ENCODE measurements around the gene THSD1. TPM values are rescaled to one million over a fixed set of nuclear protein-coding genes. Genes with fewer than 3 reads are reported as not detected.

The THSD1 gene
- total and polyA plus RNA-seq, 2 donors (not counting 1 experiment from before 2014, with no cell fraction given) = 5.2 to 9.1 TPM

- Histone ChIP-seq H2AFZ (ENCODE audit: low read length) (no peak overlapping the region), H3K79me2 (ENCODE audit: control insufficient read depth, insufficient read depth, low read length) (no peaks in the 10 kb centered on the region), H3K4me2 (ENCODE audit: extremely low read depth, insufficient read depth, low read length) (no peak overlapping the region), H3K9ac (ENCODE audit: insufficient read depth, low read length) (no peak overlapping the region), H3K9me3 (ENCODE audit: control insufficient read depth, insufficient read depth, low read depth, low read length) (no peaks in the 10 kb centered on the region), H3K4me3 (replicated peaks in 1 of 4; ENCODE audit: control extremely low read depth in 1 of 4, insufficient read depth in 1 of 4, low read depth in 3 of 4, low read length in 4 of 4) (no peak overlapping the region), H3K27me3 (ENCODE audit: control insufficient read depth, insufficient read depth, low read length) (no peaks in the 10 kb centered on the region), H3K36me3 (ENCODE audit: control insufficient read depth, insufficient read depth, low read length) (peaks cover 4% of the 10 kb centered on the region), H4K20me1 (ENCODE audit: control insufficient read depth, extremely low read depth, insufficient read depth, low read length) (no peaks in the 10 kb centered on the region), H3K27ac (ENCODE audit: insufficient read depth, low read length) (no peak overlapping the region), H3K4me1 (ENCODE audit: control insufficient read depth, extremely low read depth, insufficient read depth, low read length) (peaks cover 4% of the 10 kb centered on the region)
- no peak for DNase-seq (ENCODE audit: low read depth in 2 of 2)
- TF ChIP-seq, protein P1, sequence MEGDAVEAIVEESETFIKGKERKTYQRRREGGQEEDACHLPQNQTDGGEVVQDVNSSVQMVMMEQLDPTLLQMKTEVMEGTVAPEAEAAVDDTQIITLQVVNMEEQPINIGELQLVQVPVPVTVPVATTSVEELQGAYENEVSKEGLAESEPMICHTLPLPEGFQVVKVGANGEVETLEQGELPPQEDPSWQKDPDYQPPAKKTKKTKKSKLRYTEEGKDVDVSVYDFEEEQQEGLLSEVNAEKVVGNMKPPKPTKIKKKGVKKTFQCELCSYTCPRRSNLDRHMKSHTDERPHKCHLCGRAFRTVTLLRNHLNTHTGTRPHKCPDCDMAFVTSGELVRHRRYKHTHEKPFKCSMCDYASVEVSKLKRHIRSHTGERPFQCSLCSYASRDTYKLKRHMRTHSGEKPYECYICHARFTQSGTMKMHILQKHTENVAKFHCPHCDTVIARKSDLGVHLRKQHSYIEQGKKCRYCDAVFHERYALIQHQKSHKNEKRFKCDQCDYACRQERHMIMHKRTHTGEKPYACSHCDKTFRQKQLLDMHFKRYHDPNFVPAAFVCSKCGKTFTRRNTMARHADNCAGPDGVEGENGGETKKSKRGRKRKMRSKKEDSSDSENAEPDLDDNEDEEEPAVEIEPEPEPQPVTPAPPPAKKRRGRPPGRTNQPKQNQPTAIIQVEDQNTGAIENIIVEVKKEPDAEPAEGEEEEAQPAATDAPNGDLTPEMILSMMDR (conservative IDR thresholded peaks at IDR 0.05 in 1 of 2, IDR thresholded peaks at IDR 0.05 in 1 of 2; ENCODE audit: low read depth in 1 of 2, low read length in 2 of 2) = no peak
- TF ChIP-seq EZH2 (IDR thresholded peaks at IDR 0.05; ENCODE audit: low read length, missing control alignments) = no peak
These were observed 13.1 kb upstream of the THSD1 start for GRCh38 chr13:52419080-52419479.

- H3K4me3 ChIP-seq (replicated peaks in 1 of 4; ENCODE audit: control extremely low read depth in 1 of 4, insufficient read depth in 1 of 4, low read depth in 3 of 4, low read length in 4 of 4) = no peak overlapping the region
- H3K27ac ChIP-seq (ENCODE audit: insufficient read depth, low read length) = peak overlapping the region; percentile 63
- peak; percentile 48 to 74 for DNase-seq (ENCODE audit: low read depth in 2 of 2)
- H3K4me2 ChIP-seq (ENCODE audit: extremely low read depth, insufficient read depth, low read length) = no peak overlapping the region
- peaks cover 13% of the 10 kb centered on the region for H3K4me1 ChIP-seq (ENCODE audit: control insufficient read depth, extremely low read depth, insufficient read depth, low read length)
- TF ChIP-seq, protein P1 (conservative IDR thresholded peaks at IDR 0.05 in 1 of 2, IDR thresholded peaks at IDR 0.05 in 1 of 2; ENCODE audit: low read depth in 1 of 2, low read length in 2 of 2) = no peak
- TF ChIP-seq EZH2 (IDR thresholded peaks at IDR 0.05; ENCODE audit: low read length, missing control alignments) = no peak
- no peak overlapping the region for H2AFZ ChIP-seq (ENCODE audit: low read length)
- no peak overlapping the region for H3K9ac ChIP-seq (ENCODE audit: insufficient read depth, low read length)
- no peaks in the 10 kb centered on the region for H3K36me3 ChIP-seq (ENCODE audit: control insufficient read depth, insufficient read depth, low read length)
- no peaks in the 10 kb centered on the region for H3K9me3 ChIP-seq (ENCODE audit: control insufficient read depth, insufficient read depth, low read depth, low read length)
- H3K79me2 ChIP-seq (ENCODE audit: control insufficient read depth, insufficient read depth, low read length) = no peaks in the 10 kb centered on the region
- no peaks in the 10 kb centered on the region for H3K27me3 ChIP-seq (ENCODE audit: control insufficient read depth, insufficient read depth, low read length)
- H4K20me1 ChIP-seq (ENCODE audit: control insufficient read depth, extremely low read depth, insufficient read depth, low read length) = no peaks in the 10 kb centered on the region
These were observed 9.0 kb upstream of the THSD1 start for GRCh38 chr13:52414963-52415362.

DNA sequence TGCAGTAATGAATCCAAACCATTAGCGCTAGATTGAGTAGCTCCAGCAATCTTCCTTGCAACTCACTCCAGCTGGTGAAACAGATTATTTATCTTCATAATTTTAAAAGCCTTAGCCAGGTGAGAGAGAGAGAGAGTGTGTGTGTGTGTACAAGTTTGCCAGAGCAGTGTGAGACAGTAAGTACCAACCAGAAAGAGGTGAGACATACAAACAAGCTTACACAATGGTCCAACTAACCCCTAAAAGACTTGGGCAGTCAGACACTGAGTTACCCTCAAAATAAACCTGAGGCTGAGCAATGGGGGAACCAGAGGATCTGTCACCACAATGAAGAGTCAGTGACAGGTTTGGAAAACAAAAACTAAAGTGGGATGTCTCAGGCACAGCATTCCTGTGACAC is 8.1 kb upstream of the THSD1 start:
- Histone ChIP-seq H3K36me3 (ENCODE audit: control insufficient read depth, insufficient read depth, low read length) (no peaks in the 10 kb centered on the region), H3K79me2 (ENCODE audit: control insufficient read depth, insufficient read depth, low read length) (no peaks in the 10 kb centered on the region), H3K27me3 (ENCODE audit: control insufficient read depth, insufficient read depth, low read length) (no peaks in the 10 kb centered on the region), H3K4me1 (ENCODE audit: control insufficient read depth, extremely low read depth, insufficient read depth, low read length) (peaks cover 13% of the 10 kb centered on the region), H3K27ac (ENCODE audit: insufficient read depth, low read length) (peak overlapping the region; percentile 63), H4K20me1 (ENCODE audit: control insufficient read depth, extremely low read depth, insufficient read depth, low read length) (no peaks in the 10 kb centered on the region), H3K9me3 (ENCODE audit: control insufficient read depth, insufficient read depth, low read depth, low read length) (no peaks in the 10 kb centered on the region), H3K9ac (ENCODE audit: insufficient read depth, low read length) (no peak overlapping the region), H2AFZ (ENCODE audit: low read length) (no peak overlapping the region), H3K4me2 (ENCODE audit: extremely low read depth, insufficient read depth, low read length) (no peak overlapping the region), H3K4me3 (replicated peaks in 1 of 4; ENCODE audit: control extremely low read depth in 1 of 4, insufficient read depth in 1 of 4, low read depth in 3 of 4, low read length in 4 of 4) (no peak overlapping the region)
- DNase-seq (ENCODE audit: low read depth in 2 of 2) = no peak
- no peak for TF ChIP-seq EZH2 (IDR thresholded peaks at IDR 0.05; ENCODE audit: low read length, missing control alignments)
- TF ChIP-seq, protein P1 (conservative IDR thresholded peaks at IDR 0.05 in 1 of 2, IDR thresholded peaks at IDR 0.05 in 1 of 2; ENCODE audit: low read depth in 1 of 2, low read length in 2 of 2) = no peak

All from fibroblast of lung (primary cell).